ENCODE results near the gene CDKN2C. TPM values are rescaled to one million over a fixed set of nuclear protein-coding genes. Genes with fewer than 3 reads are reported as not detected.

CDKN2C gene
- total RNA-seq, 3 donors from 2014 or later: 27.1 to 40.0 (median 31.1) TPM

- no peak for DNase-seq (ENCODE audit: low spot score in 2 of 2)
- no peaks in the 10 kb centered on the region for H3K36me3 ChIP-seq
- TF ChIP-seq POLR2A (IDR thresholded peaks at IDR 0.05): no peak
- TF ChIP-seq CTCF (IDR thresholded peaks at IDR 0.05): no peak
- TF ChIP-seq POLR2AphosphoS5 (IDR thresholded peaks at IDR 0.05): no peak
- H3K4me1 ChIP-seq: no peaks in the 10 kb centered on the region
- H3K27ac ChIP-seq: peak overlapping the region; percentile 54 to 73
- H3K27me3 ChIP-seq: peaks cover 0 to 4% of the 10 kb centered on the region in 2 donors
- H3K4me3 ChIP-seq: peak overlapping the region in 2 of 3 donors; percentile 49 to 86
- intact Hi-C loops (cut with DNase I; ENCODE audit: low total_unique reads): no loop called here
- H3K9me3 ChIP-seq: no peaks in the 10 kb centered on the region
Measured at GRCh38 chr1:50974618-50974935, 4.5 kb downstream of the CDKN2C start.

GRCh38 chr1:50975436-50975835, 5.4 kb downstream of the CDKN2C start:
- intact Hi-C loops (cut with DNase I; ENCODE audit: low total_unique reads): no loop called here
- Histone ChIP-seq H3K4me1 (no peaks in the 10 kb centered on the region), H3K36me3 (no peaks in the 10 kb centered on the region), H3K27ac (no peak overlapping the region), H3K27me3 (peaks cover 0 to 4% of the 10 kb centered on the region in 2 donors), H3K4me3 (peak overlapping the region in 1 of 3 donors; percentile 71), H3K9me3 (no peaks in the 10 kb centered on the region)
- no peak for DNase-seq (ENCODE audit: low spot score in 2 of 2)
- TF ChIP-seq CTCF (IDR thresholded peaks at IDR 0.05) (no peak), POLR2A (IDR thresholded peaks at IDR 0.05) (no peak), POLR2AphosphoS5 (IDR thresholded peaks at IDR 0.05) (no peak)

- Histone ChIP-seq H3K9me3 (no peaks in the 10 kb centered on the region), H3K36me3 (no peaks in the 10 kb centered on the region), H3K4me1 (no peaks in the 10 kb centered on the region), H3K4me3 (peak overlapping the region; percentile 71 to 91 (median 76)), H3K27ac (peak overlapping the region; percentile 89), H3K27me3 (peaks cover 0 to 4% of the 10 kb centered on the region in 2 donors)
- DNase-seq (ENCODE audit: low spot score in 2 of 2): no peak
- no peak for TF ChIP-seq POLR2A (IDR thresholded peaks at IDR 0.05)
- no peak for TF ChIP-seq CTCF (IDR thresholded peaks at IDR 0.05)
- TF ChIP-seq POLR2AphosphoS5 (IDR thresholded peaks at IDR 0.05): no peak
- intact Hi-C loops (cut with DNase I; ENCODE audit: low total_unique reads): no loop called here
Measured at GRCh38 chr1:50976111-50976889, 6.3 kb downstream of the CDKN2C start.

GRCh38 chr1:50976890-50977574, 7.0 kb downstream of the CDKN2C start:
- Histone ChIP-seq H3K27ac (peak overlapping the region; percentile 89), H3K4me3 (peak overlapping the region; percentile 71 to 91 (median 76)), H3K4me1 (no peaks in the 10 kb centered on the region), H3K36me3 (no peaks in the 10 kb centered on the region), H3K9me3 (no peaks in the 10 kb centered on the region), H3K27me3 (peaks cover 0 to 4% of the 10 kb centered on the region in 2 donors)
- intact Hi-C loops (cut with DNase I; ENCODE audit: low total_unique reads): no loop called here
- DNase-seq (ENCODE audit: low spot score in 2 of 2): no peak
- TF ChIP-seq POLR2AphosphoS5 (IDR thresholded peaks at IDR 0.05): no peak
- TF ChIP-seq CTCF (IDR thresholded peaks at IDR 0.05): no peak
- no peak for TF ChIP-seq POLR2A (IDR thresholded peaks at IDR 0.05)

GRCh38 chr1:50977575-50978143, 7.6 kb downstream of the CDKN2C start:
- no peaks in the 10 kb centered on the region for H3K4me1 ChIP-seq
- H3K9me3 ChIP-seq: no peaks in the 10 kb centered on the region
- H3K27me3 ChIP-seq: peaks cover 0 to 2% of the 10 kb centered on the region in 2 donors
- no peaks in the 10 kb centered on the region for H3K36me3 ChIP-seq
- no peak for DNase-seq (ENCODE audit: low spot score in 2 of 2)
- intact Hi-C loops (cut with DNase I; ENCODE audit: low total_unique reads): no loop called here
- H3K4me3 ChIP-seq: peak overlapping the region; percentile 71 to 91 (median 76)
- peak overlapping the region; percentile 89 for H3K27ac ChIP-seq
- no peak for TF ChIP-seq CTCF (IDR thresholded peaks at IDR 0.05)
- peak in 1 of 3 donors; percentile 5 for TF ChIP-seq POLR2AphosphoS5 (IDR thresholded peaks at IDR 0.05)
- no peak for TF ChIP-seq POLR2A (IDR thresholded peaks at IDR 0.05)

Data from breast epithelium (tissue), 4 donors.